H9 (cell line): ENCODE results near the gene ANTXRL. TPM values are rescaled to one million over a fixed set of nuclear protein-coding genes. Genes with fewer than 3 reads are reported as not detected.

ENCODE experiments used
- DNase-seq: peaks from one replicate; pipeline ENCODE4 v3.0.0-alpha.2; 2017
- H2AFZ ChIP-seq: one replicate; pipeline ENCODE4 v1.6.1; 2013; ENCODE audit warnings: mild to moderate bottlenecking, low read length, control low read depth, moderate library complexity
- H2AK5ac ChIP-seq: 2 replicates; pipeline ENCODE4 v1.6.1; 2013; ENCODE audit warnings: low read length, control low read depth, mixed read lengths; ENCODE audit not compliant: insufficient read length
- H2BK120ac ChIP-seq: one replicate; pipeline ENCODE4 v1.6.1; 2013; ENCODE audit warnings: low read depth, mild to moderate bottlenecking, low read length, control low read depth, inconsistent platforms; ENCODE audit not compliant: poor library complexity, severe bottlenecking
- H2BK12ac ChIP-seq: 2 replicates; pipeline ENCODE4 v1.6.1; 2013; ENCODE audit warnings: low read length, control low read depth, mixed read lengths, low read depth; ENCODE audit not compliant: insufficient read length
- H2BK15ac ChIP-seq: 2 replicates; pipeline ENCODE4 v1.6.1; 2013; ENCODE audit warnings: low read depth, low read length, control low read depth
- H2BK20ac ChIP-seq: one replicate; pipeline ENCODE4 v1.6.1; 2013; ENCODE audit warnings: low read depth, mild to moderate bottlenecking, low read length, control low read depth, inconsistent platforms; ENCODE audit not compliant: poor library complexity, severe bottlenecking
- H2BK5ac ChIP-seq: 2 replicates; pipeline ENCODE4 v1.6.1; 2013; ENCODE audit warnings: low read length, control low read depth, mixed read lengths; ENCODE audit not compliant: insufficient read length
- H3K14ac ChIP-seq: 2 replicates; pipeline ENCODE4 v1.6.1; 2013; ENCODE audit warnings: low read length, control low read depth; ENCODE audit not compliant: insufficient read depth
- H3K18ac ChIP-seq: 2 replicates; pipeline ENCODE4 v1.6.1; 2013; ENCODE audit warnings: low read depth, mild to moderate bottlenecking, mixed read lengths, low read length, control low read depth; ENCODE audit not compliant: insufficient read length
- H3K23ac ChIP-seq: 2 replicates; pipeline ENCODE4 v1.6.1; 2013; ENCODE audit warnings: low read length, control low read depth, mixed read lengths, low read depth; ENCODE audit not compliant: insufficient read length
- H3K23me2 ChIP-seq: 2 replicates; pipeline ENCODE4 v1.6.1; 2013; ENCODE audit warnings: low read depth, mild to moderate bottlenecking, mixed read lengths, low read length, control low read depth; ENCODE audit not compliant: insufficient read length, poor library complexity, severe bottlenecking
- H3K27ac ChIP-seq: 2 replicates; pipeline ENCODE4 v1.5.1; 2013; ENCODE audit warnings: low read length, control low read depth, mixed read lengths, low read depth; ENCODE audit not compliant: insufficient read length
- H3K27me3 ChIP-seq: 2 replicates; pipeline ENCODE4 v1.6.1; 2013; ENCODE audit warnings: low read length, control low read depth, inconsistent platforms; ENCODE audit not compliant: insufficient read depth
- H3K4ac ChIP-seq: 2 replicates; pipeline ENCODE4 v1.6.1; 2013; ENCODE audit warnings: low read depth, mild to moderate bottlenecking, control low read depth, inconsistent platforms, low read length, moderate library complexity
- H3K4me1 ChIP-seq: 2 replicates; pipeline ENCODE4 v1.6.1; 2013; ENCODE audit warnings: low read length, control low read depth, inconsistent platforms; ENCODE audit not compliant: insufficient read depth
- H3K4me2 ChIP-seq: 2 replicates; pipeline ENCODE4 v1.6.1; 2013; ENCODE audit warnings: low read length, control low read depth, mixed read lengths; ENCODE audit not compliant: insufficient read length, insufficient read depth
- H3K56ac ChIP-seq: 2 replicates; pipeline ENCODE4 v1.6.1; 2013; ENCODE audit warnings: low read depth, mild to moderate bottlenecking, mixed read lengths, low read length, control low read depth; ENCODE audit not compliant: insufficient read length
- H3K79me1 ChIP-seq: 2 replicates; pipeline ENCODE4 v1.6.1; 2013; ENCODE audit warnings: low read depth, mild to moderate bottlenecking, moderate library complexity, low read length, control low read depth, inconsistent platforms; ENCODE audit not compliant: insufficient read depth, poor library complexity, severe bottlenecking
- H3K79me2 ChIP-seq: 2 replicates; pipeline ENCODE4 v1.6.1; 2013; ENCODE audit warnings: low read length, control low read depth, inconsistent platforms; ENCODE audit not compliant: insufficient read depth
- H3K9ac ChIP-seq: 2 replicates; pipeline ENCODE4 v1.6.1; 2013; ENCODE audit warnings: low read length, control low read depth, mixed read lengths; ENCODE audit not compliant: insufficient read length; ENCODE audit errors: extremely low read depth
- H3K9me3 ChIP-seq: one replicate; pipeline ENCODE4 v1.6.1; 2013; ENCODE audit warnings: low read depth, low read length, inconsistent platforms; ENCODE audit not compliant: control insufficient read depth
- H3T11ph ChIP-seq: one replicate; pipeline ENCODE4 v1.6.1; 2013; ENCODE audit warnings: mild to moderate bottlenecking, low read length, control low read depth, inconsistent platforms
- H4K20me1 ChIP-seq: one replicate; pipeline ENCODE4 v1.6.1; 2013; ENCODE audit not compliant: control insufficient read depth, insufficient read length, insufficient read depth
- H4K5ac ChIP-seq: 2 replicates; pipeline ENCODE4 v1.6.1; 2013; ENCODE audit warnings: low read depth, mild to moderate bottlenecking, mixed read lengths, low read length, control low read depth; ENCODE audit not compliant: insufficient read length
- H4K8ac ChIP-seq: replicated peaks from 2 replicates; pipeline ENCODE4 v1.6.1; 2013; ENCODE audit warnings: low read length, control low read depth, mixed read lengths, low read depth; ENCODE audit not compliant: insufficient read length
- H4K91ac ChIP-seq: 2 replicates; pipeline ENCODE4 v1.6.1; 2013; ENCODE audit warnings: low read depth, mild to moderate bottlenecking, moderate library complexity, mixed read lengths, low read length, control low read depth; ENCODE audit not compliant: insufficient read length
- H3K27ac Mint-ChIP-seq, 3 experiments: 2 replicates in 2 of 3; 3 replicates in 1 of 3; pipeline ENCODE4 v1.8.0; 2020 to 2021; ENCODE audit warnings: mixed read lengths in 3 of 3, mild to moderate bottlenecking in 1 of 3, moderate library complexity in 1 of 3
- H3K27me3 Mint-ChIP-seq: 2 replicates; pipeline ENCODE4 v1.8.0; 2021; ENCODE audit warnings: low read depth, mild to moderate bottlenecking, moderate library complexity, mixed read lengths
- H3K36me3 Mint-ChIP-seq, 3 experiments: 2 replicates in 2 of 3; 3 replicates in 1 of 3; pipeline ENCODE4 v1.8.0; 2020 to 2021; ENCODE audit warnings: low read depth in 3 of 3, mixed read lengths in 3 of 3; ENCODE audit not compliant: insufficient read depth in 1 of 3
- H3K4me1 Mint-ChIP-seq, 2 experiments: 2 replicates each; pipeline ENCODE4 v1.8.0; 2020; ENCODE audit warnings: mixed read lengths in 2 of 2
- H3K4me3 Mint-ChIP-seq, 2 experiments: 2 replicates in 1 of 2; 3 replicates in 1 of 2; pipeline ENCODE4 v1.8.0; 2020 to 2021; ENCODE audit warnings: mild to moderate bottlenecking in 2 of 2, mixed read lengths in 2 of 2, moderate library complexity in 1 of 2
- H3K9me3 Mint-ChIP-seq, 2 experiments: 2 replicates in 1 of 2; 3 replicates in 1 of 2; pipeline ENCODE4 v1.8.0; 2020; ENCODE audit warnings: mild to moderate bottlenecking in 2 of 2, mixed read lengths in 2 of 2, moderate library complexity in 1 of 2
- WGBS: extraction: QIAGEN DNeasy Blood & Tissue Kit; methylation state at CpG from one replicate; pipeline ENCODE4 v1.1.7; 2013; ENCODE audit warnings: missing lambda C conversion rate, low lambda C conversion rate, mixed read lengths; ENCODE audit not compliant: insufficient read length; ENCODE audit errors: extremely low coverage; 5-methylcytosine and 5-hydroxymethylcytosine counted together
- total RNA-seq: library from RNA; stranded (reverse); gene quantifications from 2 replicates; pipeline ENCODE4 v1.2.1, GENCODE V29; 2021
- TF ChIP-seq, protein P1 (sequence below): fragments of 200-600 bp; sonication (generic); conservative IDR thresholded peaks from 3 replicates; pipeline ENCODE4 v1.8.0; 2021; ENCODE audit warnings: antibody characterized with exemption, mild to moderate bottlenecking

Gene ANTXRL
- total RNA-seq, 1 experiment from 2014 or later = not detected

DNA sequence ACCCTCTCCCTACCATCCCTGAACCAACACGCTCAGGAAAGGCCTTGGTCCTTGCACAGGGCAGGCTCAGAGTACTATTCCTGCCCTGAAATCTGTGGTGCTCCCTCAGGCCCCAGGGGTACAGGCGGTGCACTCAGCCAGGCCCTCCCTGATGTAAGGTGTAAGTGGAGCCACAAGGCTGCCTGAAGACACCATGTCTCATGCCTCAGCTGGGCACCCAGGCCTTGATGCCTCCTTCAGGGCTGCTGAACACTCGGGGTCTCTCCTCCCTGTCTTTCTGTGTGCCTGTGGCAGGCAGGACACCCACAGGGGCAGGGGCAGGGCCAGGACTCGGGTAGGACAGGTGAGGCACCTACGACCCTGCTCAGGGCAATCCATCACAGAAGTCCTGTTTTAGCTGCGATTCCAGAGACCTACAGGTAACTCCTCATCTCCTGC, 22.9 kb upstream of the ANTXRL start:
- WGBS = no CpG with 5 or more reads among the region's 6 CpGs
- H4K5ac ChIP-seq = no peak overlapping the region
- no peaks in the 10 kb centered on the region for H3K4me1 ChIP-seq
- no peak overlapping the region for H4K91ac ChIP-seq
- no peak overlapping the region for H3K9ac ChIP-seq
- H3K36me3 Mint-ChIP-seq = no peaks in the 10 kb centered on the region
- H3K23me2 ChIP-seq = no peaks in the 10 kb centered on the region
- H3K9me3 ChIP-seq = no peaks in the 10 kb centered on the region
- no peak overlapping the region for H2AK5ac ChIP-seq
- no peak overlapping the region for H2BK120ac ChIP-seq
- no peaks in the 10 kb centered on the region for H3K79me1 ChIP-seq
- peaks cover 3% of the 10 kb centered on the region for H4K20me1 ChIP-seq
- H3K23ac ChIP-seq = no peak overlapping the region
- no peak overlapping the region for H3K27ac ChIP-seq
- H2AFZ ChIP-seq = no peak overlapping the region
- no peak overlapping the region for H3K27ac Mint-ChIP-seq
- no peaks in the 10 kb centered on the region; a peak in 1 of 5 replicates for H3K9me3 Mint-ChIP-seq
- no peak overlapping the region for H2BK12ac ChIP-seq
- H3K4me1 Mint-ChIP-seq = no peaks in the 10 kb centered on the region
- no peak overlapping the region for H2BK5ac ChIP-seq
- no peak overlapping the region for H2BK15ac ChIP-seq
- no peak overlapping the region for H3K56ac ChIP-seq
- H3K18ac ChIP-seq = no peak overlapping the region
- H3K4me3 Mint-ChIP-seq = no peak overlapping the region
- no peaks in the 10 kb centered on the region for H3K79me2 ChIP-seq
- no peak overlapping the region for H2BK20ac ChIP-seq
- no peak overlapping the region for H3T11ph ChIP-seq
- TF ChIP-seq, protein P1, sequence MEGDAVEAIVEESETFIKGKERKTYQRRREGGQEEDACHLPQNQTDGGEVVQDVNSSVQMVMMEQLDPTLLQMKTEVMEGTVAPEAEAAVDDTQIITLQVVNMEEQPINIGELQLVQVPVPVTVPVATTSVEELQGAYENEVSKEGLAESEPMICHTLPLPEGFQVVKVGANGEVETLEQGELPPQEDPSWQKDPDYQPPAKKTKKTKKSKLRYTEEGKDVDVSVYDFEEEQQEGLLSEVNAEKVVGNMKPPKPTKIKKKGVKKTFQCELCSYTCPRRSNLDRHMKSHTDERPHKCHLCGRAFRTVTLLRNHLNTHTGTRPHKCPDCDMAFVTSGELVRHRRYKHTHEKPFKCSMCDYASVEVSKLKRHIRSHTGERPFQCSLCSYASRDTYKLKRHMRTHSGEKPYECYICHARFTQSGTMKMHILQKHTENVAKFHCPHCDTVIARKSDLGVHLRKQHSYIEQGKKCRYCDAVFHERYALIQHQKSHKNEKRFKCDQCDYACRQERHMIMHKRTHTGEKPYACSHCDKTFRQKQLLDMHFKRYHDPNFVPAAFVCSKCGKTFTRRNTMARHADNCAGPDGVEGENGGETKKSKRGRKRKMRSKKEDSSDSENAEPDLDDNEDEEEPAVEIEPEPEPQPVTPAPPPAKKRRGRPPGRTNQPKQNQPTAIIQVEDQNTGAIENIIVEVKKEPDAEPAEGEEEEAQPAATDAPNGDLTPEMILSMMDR = no peak
- H3K27me3 ChIP-seq = no peaks in the 10 kb centered on the region
- H4K8ac ChIP-seq = no peak overlapping the region
- H3K4me2 ChIP-seq = no peak overlapping the region
- H3K27me3 Mint-ChIP-seq = no peaks in the 10 kb centered on the region; the same call in 1 of the 2 replicates
- H3K14ac ChIP-seq = no peak overlapping the region
- no peak overlapping the region for H3K4ac ChIP-seq
- DNase-seq = no peak
